Glomerular endothelial cell (primary cell): ENCODE data around the gene TENT4A. TPM values are rescaled to one million over a fixed set of nuclear protein-coding genes. Genes with fewer than 3 reads are reported as not detected.
A peak's percentile ranks its signal among the peaks of the same experiment; 100 is the strongest.
"Not testable (repeated sequence)": the region's sequence is repeated elsewhere in the genome, so short reads cannot be mapped to it uniquely, and the experiment has no call there.

Source experiments
- DNase-seq: peaks from one replicate; pipeline ENCODE4 v3.0.0-alpha.2; 2011; ENCODE audit warnings: low read depth, low spot score; ENCODE audit errors: extremely low read depth
- total RNA-seq: library from RNA; depleted of rRNA; stranded (reverse); fragments of >200 nt; gene quantifications from 2 replicates; pipeline ENCODE4 v1.2.3, GENCODE V29; 2015

Gene TENT4A
- 11.3 and 22.7 TPM in 2 replicates for total RNA-seq

DNA sequence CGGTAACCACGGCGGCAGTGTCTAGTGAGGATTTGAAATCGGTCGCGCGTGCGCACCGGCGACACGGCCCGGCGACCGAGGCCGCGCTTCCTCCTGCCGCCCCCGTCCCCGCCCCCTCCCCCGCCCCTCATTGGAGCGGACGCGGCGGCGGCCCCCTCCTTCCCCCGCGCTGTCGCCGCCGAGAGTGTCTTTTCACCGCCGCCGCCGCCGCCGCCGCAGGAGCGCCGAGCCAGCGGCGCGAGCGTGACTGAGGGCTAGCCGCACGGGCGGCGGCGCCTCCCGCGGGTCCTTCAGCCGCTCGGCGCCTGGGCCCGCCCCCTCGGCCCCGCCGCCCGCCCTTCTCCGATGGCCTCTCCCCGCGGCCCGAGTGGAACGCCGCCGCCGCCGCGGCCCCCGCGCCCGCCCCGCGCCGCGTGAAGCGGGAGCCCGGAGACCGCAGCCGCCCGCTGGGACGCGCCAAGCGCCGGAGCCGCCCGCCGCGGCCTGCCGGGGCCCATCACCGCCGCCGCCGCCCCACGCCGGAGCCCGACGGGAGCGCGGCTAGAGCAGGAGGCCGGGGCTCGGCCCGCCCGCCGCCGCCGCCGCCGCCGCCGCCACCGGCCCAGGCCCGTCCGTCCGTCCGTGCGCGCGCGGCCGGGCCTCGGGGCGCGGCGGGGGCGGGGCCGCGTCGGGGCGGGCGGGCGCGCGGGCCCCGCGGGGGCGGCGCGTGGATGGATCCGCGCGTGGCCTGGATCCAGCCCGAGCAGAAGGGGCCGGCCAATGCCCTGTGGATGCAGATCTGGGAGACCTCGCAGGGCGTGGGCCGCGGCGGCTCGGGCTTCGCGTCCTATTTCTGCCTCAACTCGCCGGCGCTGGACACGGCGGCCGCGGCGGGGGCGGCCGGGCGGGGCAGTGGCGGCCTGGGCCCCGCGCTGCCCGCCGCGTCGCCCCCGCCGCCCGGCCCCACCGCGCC lies at the start of gene TENT4A:
TENT4A (plus strand) TSS at position 159 of the 952 bp plus-strand sequence; CDS start at position 711, 552 bp downstream.
- no peak for DNase-seq

DNA sequence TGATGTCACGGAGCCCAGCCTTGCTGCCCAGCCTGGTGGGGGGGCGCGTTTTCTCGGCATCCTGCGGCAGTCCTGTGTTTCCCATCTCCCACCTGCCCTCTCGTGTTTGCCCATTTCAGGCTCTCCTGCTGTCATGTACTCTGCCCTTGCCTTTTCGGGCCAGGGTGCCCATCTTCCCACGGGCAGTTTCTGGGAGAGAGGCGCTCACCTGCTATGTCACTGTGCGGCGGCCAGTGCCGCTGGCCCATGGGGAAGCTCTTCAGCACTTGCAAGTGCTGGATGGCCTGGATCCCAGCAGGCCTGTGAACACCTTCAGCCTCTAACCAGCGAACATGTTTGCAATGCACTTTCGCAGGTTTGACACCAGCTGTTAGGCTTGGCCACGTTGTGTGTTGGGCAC lies 46.5 kb upstream of the TENT4A start:
- no peak for DNase-seq

DNA sequence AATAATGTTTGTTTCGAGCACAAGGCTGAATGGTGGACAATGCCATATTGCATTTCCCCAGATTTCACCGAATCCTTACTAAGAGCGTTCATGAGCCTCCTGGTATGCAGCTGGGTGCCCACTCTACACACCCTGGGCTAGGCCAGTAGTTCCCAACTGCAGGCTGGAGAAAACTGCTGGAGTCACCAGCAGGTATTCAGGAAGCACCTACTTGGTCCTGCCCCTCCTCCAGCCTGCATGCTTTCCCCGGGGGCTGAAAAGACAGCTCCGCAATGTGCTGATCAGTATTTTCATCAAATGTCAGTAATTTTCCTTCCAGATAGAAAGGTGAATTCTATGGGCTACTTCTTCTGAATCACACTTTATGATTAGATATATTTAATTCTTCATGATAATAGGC lies 45.6 kb upstream of the TENT4A start:
- no peak for DNase-seq

DNA sequence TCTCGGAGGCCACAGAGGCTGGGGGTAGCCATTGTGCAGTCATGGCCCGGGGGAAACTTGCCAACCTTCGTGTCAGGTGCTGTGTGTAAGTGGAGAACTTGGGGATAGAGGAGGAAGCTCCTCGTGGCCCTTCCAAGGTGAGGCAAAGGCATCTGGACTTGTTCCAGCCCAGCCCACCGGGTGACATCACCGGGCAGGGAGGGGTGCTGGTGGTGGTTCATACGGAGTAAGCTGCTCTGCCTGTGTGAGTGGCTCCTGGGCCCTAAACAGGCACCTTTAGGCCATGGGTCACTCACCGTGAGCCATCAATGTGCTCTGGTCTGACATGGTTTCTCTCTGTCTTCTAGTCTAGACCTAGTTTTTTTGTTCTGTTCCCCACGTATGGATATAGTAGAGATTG lies 44.5 kb upstream of the TENT4A start:
- DNase-seq: not testable (repeated sequence)

DNA sequence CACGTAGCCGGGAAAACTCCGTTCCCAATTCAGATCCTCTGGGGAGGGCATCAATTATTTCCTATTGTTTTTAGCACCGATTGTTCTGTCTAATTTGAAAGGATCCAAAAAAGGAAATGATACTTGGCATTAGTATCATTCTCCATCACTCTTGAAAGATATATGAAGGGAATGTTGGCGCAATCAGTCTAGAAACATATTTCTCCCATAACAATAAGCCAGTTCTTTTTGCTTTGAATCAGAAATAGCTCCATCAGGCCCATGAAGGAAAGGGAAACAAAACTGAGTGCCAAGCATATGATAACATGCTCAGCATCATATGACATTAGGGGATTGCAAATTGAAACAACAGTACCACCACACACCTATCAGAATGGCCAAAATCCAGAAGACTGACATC lies 40.2 kb upstream of the TENT4A start:
- no peak for DNase-seq

DNA sequence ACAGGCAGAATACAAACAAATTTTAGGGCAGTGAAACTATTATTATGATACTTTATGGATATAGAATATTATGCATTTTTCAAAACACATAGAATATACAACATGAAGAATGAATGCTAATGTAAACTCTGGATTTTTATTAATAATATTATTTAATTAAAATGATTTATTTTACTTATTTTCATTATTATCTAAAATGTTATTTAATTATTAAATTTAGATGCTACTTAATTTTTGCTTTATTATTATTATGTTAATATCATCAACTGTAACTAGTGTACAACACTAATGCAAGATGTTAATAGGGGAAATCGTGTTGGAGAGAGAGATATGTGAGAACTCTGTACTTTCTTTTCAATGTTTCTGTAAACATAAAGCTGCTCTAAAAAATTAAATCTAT lies 39.3 kb upstream of the TENT4A start:
- no peak for DNase-seq

DNA sequence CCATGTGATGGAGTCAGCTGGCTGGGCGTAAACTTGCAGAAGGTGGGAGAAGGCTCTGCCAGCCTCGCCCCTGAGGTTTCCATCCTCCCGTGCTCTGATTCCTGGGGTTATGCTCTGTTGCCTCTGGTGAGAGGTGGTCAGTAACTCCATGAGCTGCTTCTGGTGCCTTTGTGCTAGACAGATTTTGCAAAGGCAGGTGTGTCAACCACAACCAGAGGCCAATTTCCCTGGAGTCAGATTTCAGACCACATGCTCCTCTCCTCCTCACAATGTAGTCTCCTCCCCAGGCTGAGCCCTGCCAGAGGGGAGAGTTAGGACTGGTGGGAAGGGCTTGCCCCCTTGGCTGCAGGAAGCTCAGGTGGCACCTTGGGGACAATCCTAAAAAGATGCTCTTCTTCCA lies 38.8 kb upstream of the TENT4A start:
- DNase-seq: no peak

DNA sequence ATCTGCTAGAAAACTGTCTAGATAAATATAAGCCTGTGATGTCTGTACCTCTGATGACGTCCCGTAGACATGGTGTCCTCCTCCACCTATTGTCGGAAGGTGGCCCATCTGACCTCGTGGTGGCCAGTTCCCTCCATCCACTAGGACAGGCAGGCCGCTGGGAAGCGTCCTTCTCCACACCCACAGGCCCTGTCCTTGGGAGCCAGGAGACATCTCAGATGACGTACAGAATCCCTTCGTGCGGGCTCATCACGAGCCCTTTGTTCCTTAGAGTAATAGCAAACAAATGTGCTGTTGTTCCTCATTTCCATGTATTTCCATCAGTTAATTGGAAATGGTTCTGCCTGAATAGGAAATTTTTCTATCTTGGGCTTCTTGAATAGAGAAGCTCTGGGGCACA lies 38.3 kb upstream of the TENT4A start:
- DNase-seq: no peak

DNA sequence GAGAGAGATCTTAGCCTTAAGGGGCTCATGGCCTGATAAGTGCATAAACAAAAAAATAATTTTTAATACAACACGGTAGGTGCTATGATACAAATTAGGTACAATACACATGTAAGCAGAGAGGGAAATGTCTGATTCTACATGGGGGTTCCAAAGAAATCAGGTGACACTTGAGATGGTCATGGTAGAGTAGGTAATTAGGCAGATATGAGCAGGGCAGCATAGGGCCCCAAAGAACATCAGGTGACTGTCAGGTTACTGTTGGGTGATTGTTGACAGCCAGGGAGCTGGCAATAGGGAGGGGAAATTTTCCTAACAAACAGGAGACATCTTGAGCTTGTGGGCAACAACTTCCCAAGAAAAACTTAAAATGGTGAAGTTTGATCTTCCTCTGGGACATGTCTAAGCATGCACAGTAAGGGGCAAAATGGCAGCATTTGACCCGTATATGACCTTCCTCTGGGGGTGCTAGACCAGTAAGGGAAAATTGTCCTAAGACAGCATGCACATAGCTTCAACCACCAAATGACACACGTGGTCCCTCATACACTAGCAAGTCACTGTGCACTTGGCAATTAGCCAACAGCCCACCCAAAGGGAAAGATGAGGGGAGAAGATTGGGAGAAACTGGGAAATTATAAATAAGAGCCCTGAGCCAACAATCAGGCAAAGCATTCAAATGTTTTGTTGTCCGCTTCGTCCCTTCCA lies 37.3 kb upstream of the TENT4A start:
- DNase-seq: no peak

DNA sequence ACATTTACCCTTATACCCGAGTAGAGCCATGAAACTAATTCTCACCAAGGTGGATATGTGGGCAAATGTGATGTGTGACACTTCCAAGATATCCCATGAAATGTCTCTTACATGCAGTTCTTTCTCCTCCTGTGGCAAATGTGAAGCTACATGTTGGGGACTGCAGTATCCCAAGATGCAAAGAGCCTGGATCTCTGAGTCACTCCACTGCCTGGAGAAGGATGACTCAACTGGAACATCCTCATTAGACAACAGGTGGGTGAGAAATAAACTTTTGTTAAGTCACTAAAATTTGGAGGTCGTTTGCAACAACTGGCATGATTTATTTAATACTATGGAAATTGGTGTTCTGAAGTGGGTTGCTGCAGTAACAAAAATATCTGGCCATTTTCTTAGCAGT lies 36.5 kb upstream of the TENT4A start:
- no peak for DNase-seq

DNA sequence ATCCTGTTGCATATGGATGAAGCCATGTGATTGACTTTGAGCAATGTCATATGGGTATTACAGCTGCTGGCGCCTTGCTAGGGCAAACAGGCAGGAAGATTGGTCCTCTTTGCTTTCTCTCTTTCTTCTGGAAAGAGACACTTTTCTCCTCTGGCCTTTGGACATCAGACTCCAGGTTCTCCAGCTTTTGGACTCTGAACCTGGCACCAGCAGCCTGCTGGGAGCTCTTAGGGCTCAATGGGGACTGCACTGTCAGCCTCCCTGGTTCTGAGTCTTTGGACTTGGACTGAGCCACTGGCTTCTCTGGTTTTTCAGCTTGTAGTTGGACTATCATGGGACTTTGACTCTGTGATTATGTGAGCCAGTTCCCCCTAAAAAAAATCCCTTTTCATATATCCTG lies 34.8 kb upstream of the TENT4A start:
- no peak for DNase-seq

DNA sequence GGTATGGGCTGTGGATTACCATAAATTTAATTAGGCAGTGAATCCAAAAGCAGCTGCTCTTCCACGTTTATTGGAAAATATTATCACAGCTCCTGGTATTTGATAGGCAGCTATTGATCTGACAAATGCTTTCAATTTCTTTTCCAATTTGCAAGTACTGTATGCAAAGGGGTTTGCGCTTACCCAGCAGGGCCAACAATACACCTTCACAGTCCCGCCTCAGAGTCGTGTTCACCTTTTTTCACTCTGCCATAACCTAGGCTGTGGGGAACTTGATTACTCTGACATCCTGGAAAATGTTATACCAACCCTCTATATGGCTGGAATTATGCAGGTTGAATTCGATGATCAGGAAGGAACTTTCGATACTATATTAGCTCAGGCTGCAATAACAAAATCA lies 32.3 kb upstream of the TENT4A start:
- DNase-seq: no peak

DNA sequence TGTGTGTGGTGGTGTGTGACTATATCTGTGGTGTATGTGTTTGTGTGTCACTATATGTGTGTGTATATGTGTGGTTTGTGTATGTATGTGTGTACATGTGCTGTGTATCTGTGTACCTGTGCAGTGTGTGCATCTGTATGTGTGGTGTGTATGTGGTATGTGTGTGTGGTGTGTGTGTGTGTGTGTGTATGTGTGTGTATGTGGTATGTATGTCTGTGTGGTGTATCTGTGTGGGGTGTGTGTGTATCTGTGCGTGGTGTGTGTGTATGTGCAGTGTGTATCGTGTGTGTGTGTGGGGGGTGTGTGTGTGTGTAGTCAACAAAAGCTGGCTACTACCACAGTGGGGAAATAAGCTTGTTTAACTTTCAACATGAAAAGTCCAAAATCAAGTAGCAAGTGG lies 31.6 kb upstream of the TENT4A start:
- no peak for DNase-seq

DNA sequence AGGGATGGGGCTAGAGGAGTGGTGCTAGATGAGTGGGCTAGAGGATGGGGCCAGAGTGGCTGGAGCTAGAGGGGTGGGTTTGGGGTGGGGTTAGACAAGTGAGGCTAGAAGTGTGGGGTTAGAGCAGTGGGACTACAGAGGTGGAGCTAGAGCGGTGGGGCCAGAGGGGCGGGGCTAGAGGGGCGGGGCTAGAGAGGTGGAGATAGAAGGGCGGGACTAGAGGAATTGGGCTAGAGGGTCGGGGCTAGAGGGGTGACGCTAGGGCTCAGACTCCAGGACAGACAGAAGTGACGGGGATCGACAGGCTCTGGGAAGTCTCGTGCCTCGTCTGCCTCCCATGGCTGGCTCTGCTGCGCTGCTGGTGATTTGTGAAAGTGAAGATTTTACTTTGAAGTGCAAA lies 31.0 kb upstream of the TENT4A start:
- DNase-seq: no peak

DNA sequence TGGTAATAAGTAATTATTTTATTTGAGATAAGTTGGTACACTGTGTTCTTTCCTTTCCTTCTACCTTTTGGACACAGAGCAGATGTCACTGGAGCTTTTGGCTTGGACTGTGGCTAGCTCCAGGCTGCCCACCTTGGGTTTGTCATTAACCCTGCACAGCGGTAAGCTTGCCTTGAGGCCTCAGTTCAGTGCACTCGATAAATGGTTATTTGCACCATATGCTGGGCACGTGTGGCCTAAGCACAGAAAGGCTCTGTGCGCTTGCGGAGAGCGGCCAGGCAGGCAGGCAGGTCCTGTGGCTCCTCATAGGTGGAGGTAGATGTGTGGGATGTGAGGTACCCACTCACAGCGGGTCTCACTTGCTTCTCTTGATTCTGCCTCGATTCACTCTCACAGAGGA lies 30.0 kb upstream of the TENT4A start:
- no peak for DNase-seq

DNA sequence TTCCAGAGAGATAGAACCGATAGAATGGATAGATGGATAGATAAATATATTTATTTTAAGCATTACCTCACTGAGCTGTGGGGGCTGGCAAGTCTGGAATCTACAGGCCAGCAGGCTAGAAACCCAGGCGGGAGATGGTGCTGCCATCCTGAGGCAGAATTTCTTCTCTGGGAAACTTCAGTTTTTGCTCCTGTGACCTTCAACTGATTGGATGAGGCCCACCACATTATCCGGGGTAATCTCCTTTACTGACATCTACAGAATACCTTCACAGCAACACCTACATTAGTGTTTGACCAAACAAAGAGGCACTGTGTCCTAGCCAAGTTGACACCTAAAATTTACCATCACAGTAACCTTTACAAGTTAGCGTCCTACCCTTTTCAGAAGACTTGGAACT lies 29.2 kb upstream of the TENT4A start:
- DNase-seq: no peak

DNA sequence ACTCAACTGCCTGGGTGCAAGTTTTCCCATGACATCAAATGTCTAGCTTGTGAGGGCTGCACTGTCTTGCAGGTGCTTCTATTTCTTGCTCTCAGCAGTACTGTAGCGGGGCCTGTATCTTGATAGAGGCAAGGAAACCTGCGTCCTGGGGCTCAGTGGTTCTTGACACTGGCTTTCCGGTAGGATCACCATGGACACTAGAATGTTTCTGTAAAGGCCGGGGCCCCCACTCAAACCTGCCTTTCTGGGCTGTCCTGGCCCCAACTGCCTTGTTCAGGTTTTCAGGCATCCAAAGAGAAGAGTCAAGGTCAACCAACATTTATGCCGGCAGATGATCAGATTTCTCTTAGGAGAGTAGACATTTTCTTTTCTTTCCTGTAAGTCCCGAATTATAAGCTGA lies 26.7 kb upstream of the TENT4A start:
- no peak for DNase-seq

DNA sequence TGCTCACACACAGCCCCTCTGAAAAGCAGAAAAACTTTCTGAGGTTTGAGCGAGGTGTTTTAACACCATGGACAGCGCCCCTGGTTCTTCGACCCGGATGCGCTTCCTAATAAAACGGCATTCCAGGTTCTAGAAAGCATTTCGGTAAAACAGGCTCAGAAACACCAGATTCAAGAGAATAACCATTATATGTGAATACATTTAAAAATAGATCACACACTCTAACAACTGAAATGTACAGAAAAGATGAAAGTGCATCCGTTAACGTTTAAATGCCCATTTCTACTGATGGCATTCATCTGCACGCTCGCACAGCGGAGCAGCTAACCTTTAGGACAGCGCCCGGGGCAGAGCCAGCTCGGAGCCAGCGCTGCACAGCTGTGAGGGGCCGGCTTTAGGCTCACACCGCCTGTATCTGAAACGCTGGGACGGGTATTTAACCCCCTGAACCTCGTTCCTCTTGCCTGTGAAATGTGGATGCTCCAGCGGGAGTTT lies 26.3 kb upstream of the TENT4A start:
- DNase-seq: peak; percentile 39

DNA sequence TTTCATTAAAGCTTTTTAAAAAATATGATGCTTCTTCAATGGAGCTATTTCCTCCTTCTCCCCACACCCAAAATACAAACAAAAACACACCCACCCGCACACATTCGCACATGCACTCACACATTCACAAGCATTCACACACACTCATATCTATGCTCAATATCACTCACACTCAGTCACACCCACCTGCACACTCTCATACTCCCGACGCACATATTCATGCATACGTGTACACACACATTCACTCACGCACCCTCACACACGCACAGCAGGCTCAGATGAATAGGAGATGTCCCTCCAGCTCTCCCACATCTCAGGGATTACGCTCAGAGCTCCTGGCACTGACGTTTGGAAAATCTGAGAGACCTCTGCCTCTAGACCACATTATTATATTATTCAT lies 25.7 kb upstream of the TENT4A start:
- DNase-seq: no peak

DNA sequence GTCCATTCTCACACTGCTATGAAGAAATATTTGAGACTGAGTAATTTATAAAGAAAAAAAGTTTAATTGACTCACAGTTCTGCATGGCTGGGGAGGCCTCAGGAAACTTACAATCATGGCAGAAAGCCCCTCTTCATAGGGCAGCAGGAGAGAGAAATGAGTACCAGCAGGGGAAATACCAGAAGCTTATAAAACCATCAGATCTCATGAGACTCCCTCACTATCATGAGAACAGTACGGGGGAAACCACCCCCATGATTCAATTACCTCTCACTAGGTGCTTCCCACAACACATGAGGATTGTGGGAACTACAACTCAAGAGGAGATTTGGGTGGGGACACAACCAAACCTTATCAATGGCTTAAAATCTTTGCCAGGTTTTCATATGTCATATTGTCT lies 20.3 kb upstream of the TENT4A start:
- no peak for DNase-seq

DNA sequence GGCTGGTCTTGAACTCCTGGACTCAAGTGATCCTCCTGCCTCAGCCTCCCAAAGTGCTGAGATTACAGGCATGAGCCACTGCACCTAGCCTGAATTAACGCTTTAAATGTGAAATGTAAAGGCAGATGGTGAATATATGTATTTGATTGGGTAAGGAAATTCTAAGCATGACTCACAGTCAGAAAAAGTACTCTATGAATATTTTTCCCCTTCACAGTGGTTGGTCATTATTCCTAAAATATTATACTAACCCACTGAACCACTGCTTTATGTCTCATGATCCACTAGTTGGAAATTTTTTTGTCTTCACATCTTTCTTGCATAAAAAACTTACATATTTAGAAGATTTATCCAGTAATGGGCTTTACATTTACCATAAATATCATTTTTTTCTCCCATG lies 14.5 kb upstream of the TENT4A start:
- no peak for DNase-seq

DNA sequence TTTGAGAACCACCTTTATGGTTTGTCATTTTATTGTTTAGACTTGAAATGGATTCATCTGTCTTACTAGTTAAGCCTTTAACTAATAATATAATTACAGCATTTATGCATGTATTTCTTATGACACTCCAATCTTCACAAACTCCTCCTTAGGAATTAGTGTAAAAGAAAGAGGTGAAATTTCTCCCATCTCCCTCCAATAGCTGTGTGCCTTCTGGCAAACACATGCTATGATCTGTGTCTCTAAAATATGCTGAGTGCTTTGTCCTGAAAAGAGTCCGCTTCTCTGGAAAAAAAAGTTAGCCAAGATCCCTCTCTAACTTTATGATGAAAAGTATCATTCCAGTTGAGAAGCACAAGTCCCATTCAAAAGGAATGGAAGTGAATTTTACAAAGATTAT lies 13.9 kb upstream of the TENT4A start:
- DNase-seq: no peak
